Posterior vena cava (tissue), 2 donors: Measurements from ENCODE around the gene AGGF1. TPM values are rescaled to one million over a fixed set of nuclear protein-coding genes. Genes with fewer than 3 reads are reported as not detected.
"Not testable (repeated sequence)": the region's sequence is repeated elsewhere in the genome, so short reads cannot be mapped to it uniquely, and the experiment has no call there.

Source experiments
- DNase-seq: peaks from one replicate; pipeline ENCODE4 v3.0.0-alpha.2; 2020; ENCODE audit warnings: low spot score
- intact Hi-C, 2 donors: fragments of 100-400 bp; cut with DNase I; formaldehyde crosslinking; loops; one replicate each; pipeline versions ENCODE4 v1.14.1 to v1.14.2; 2022 to 2023
- total RNA-seq, 2 donors: library from RNA; stranded (reverse); fragmentation: NEBNext Ultra II Directional; extraction: Animal tissue kit (Norgen Biotek cat#: 25700); gene quantifications; one replicate each; pipeline ENCODE4 v1.2.1, GENCODE V29; 2021
- donor health status: DM: yes; HTN: yes; CAD: no.
- donor health status: DM: yes; HTN: yes; CAD: no.

The AGGF1 gene
- total RNA-seq, 2 donors from 2014 or later = 16.0 to 17.6 TPM

DNA sequence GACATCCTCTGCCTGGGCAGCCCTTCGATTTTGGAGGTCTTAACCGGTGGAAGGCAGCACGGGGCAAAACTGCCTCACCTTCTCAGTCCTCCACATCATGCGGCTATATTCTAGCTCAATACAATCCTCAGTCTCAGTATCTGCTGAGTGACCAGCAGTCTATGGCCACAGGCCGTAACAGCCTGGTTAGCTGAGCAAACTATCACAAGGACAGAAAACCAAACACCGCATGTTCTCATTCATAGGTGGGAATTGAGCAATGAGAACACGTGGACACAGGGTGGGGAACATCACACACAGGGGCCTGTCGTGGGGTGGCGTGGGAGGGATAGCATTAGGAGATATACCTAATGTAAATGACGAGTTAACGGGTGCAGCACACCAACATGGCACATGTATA is 50.3 kb downstream of the AGGF1 start:
- intact Hi-C loops = loop anchor here in 1 of 2 donors (10.0 kb wide), 1 partner anchor 414 kb away; the partner anchor contains the start of gene WDR41
- DNase-seq = peak; percentile 34

DNA sequence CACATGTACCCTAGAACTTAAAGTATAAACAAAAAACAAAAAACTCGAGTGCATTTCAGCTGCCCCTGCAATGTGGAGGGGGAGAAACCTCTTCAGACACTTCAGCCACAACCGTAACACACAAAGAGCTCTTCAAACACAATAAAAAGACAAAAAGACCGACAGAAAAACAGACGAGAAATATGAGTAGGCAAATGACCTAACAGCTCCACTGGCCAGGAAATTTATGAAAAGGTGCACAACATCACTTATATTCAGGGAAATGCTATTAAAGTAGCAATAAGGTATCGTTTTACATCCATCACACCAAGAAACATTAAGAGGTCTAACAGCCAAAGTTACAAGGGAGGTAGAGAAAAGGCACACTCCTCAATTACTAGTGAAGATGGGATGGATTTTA is 50.7 kb downstream of the AGGF1 start:
- no peak for DNase-seq
- intact Hi-C loops = loop anchor here in 1 of 2 donors (10.0 kb wide), 1 partner anchor 414 kb away; the partner anchor contains the start of gene WDR41

DNA sequence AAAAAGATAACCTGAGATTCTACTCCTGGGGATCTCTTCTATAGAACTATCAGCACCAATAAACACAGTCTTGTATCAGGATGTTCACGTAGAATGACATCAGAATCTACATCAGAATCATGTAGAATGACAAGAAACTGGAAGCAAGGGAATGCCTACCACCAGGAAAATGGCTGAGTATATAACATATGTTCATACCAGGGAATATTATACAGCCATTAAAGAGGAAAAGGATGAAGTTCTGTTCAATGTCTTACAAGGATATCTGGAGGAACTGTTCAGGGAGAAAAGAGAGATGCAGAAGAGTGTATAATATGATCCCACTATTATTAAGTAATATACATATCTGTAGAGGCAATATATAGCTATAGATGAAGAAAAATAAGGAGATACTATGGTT is 52.1 kb downstream of the AGGF1 start:
- DNase-seq = no peak
- intact Hi-C loops = loop anchor here in 1 of 2 donors (10.0 kb wide), 1 partner anchor 413 kb away; the partner anchor contains the start of gene WDR41

DNA sequence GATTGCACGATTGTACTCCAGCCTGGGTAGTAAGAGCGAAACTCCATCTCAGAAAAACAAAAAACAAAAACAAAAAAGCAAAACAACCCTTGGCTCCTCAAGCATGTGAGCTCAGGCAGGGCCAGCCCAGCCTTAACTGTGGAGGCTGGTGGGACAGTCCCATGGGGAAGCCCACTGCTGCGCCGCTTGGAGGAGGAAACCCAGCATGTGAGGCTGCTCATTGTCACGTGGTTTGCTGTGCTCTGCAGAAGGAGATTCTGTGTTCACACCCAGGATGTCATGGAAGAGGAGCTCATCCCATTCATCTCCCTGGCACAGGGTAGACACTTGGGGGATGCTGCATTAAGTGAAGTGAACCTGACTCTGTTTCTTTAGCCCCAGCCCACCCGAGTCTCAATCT is 52.9 kb downstream of the AGGF1 start:
- DNase-seq = peak; percentile 52
- intact Hi-C loops = loop anchor here in 1 of 2 donors (10.0 kb wide), 1 partner anchor 412 kb away; the partner anchor contains the start of gene WDR41

DNA sequence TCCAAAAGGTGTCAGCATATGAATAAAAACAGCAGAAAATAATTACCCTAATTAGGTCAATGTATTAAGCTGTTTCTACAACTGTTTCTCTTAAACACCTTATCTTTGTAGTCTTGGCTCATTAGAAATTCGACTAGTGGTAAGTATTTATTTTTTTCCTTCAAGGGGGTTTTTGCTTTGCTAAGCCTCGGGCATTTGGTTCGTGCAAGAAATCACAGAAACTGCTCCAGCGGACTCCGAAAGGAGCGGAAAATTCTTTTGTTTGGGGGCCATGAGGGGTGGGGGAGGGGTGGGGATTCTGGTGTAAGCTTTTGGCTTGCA is 56.1 kb downstream of the AGGF1 start:
- intact Hi-C loops = loop anchor here in 1 of 2 donors (10.0 kb wide), 1 partner anchor 408 kb away; the partner anchor contains the start of gene WDR41
- no peak for DNase-seq

DNA sequence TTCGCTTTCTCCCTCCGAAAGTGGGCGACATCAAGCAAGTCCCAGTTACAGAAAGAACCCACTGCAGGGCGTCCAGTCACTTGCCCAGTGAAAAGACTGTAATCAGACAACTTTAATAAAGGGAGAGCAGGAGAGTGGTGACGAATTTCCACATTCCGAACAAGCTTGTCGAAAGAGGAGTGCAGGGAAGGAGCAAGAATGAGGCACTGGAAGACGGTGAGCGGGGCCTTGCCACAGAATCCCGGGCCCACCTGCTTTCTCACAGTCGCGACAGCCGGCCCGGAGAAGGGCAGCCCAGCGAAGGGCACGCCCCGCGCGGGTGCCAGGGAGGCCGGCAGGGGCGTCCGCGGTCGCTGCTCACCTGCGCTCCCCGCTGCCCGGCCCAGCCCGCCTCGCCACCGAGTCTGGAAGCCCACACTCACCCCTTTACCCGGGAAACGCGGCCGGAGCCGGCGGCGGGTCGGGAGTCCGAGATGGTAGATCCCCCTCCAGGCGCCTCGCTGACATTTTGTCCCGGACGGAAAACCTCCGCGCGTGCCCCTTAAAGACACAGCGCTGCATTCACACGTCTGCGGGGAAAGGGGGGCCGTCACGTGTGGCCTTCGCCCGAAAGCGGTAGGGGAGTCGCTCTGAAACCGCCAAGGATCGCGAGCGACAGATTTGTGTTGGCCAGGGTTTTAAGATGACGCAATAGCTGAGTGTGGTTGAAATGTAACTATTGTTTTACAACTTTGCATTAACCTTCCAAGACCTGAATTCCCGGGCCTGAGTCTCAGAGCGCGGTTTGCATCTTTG is 56.7 kb downstream of the AGGF1 start, which contains the start of gene ZBED3:
Gene ZBED3, minus strand, starts transcription at position 597 of the 795 bp plus-strand sequence. CDS start 9,407 bp downstream, outside the sequence.
- DNase-seq = peak; percentile 89
- intact Hi-C loops = loop anchor here in 1 of 2 donors (10.0 kb wide), 1 partner anchor 408 kb away; the partner anchor contains the start of gene WDR41

DNA sequence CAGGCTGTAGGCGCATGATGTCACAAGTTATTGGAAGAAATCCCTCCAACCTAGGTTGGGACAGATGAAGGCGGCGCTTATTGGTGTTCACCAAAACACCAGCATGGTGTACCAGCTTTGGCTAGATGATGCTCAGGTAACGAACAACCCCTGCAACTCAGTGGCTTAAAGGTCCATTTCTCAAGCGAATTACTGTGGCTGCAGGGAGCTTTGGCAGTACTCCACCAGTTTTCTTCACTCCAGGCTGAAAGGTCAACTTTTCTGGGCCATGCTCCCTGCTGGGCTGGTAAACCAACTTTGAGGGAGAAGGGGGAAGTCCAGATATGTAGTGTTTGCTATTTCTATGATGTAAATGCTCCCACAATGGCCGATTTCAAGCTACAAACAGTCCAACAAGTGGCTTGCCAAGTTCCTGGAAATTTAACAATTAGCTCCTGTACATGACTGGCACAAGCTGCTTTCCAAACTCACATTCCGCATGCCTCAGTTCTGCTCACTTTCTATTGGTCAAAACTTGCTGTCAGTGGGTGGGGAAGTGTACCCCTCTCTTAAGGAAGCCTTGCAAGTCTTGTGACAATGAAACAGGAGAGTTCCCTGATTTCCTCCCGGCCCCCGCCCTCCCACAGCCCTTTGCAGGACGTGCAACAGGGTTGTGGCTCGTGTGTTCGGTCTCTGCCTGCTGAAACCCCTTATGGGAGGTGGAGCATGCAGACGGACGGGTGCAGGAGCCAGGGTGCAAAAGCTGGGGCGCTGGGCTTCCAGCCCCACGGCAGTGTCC is 57.5 kb downstream of the AGGF1 start:
- intact Hi-C loops = loop anchor here in 1 of 2 donors (10.0 kb wide), 1 partner anchor 407 kb away; the partner anchor contains the start of gene WDR41
- DNase-seq = no peak

DNA sequence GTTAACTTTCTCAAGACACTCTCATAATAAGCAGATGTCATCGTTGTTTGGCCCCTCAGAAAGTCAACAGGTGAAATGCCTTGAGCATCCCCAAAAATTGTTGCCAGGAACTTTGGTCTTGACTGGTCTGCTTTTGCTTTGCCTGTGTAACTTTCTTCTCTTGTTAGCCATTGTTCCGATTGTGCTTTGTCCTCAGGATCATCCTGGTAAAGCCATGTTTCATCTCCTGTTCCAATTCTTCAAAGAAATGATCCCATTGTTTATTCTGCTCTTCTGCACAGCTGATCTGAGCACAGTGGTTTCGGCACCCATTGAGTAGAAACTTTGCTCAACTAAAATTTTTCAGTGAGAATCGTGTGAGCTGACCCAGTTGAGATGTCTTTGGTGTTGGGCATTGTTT is 65.0 kb downstream of the AGGF1 start:
- intact Hi-C loops = no loop called here
- no peak for DNase-seq

DNA sequence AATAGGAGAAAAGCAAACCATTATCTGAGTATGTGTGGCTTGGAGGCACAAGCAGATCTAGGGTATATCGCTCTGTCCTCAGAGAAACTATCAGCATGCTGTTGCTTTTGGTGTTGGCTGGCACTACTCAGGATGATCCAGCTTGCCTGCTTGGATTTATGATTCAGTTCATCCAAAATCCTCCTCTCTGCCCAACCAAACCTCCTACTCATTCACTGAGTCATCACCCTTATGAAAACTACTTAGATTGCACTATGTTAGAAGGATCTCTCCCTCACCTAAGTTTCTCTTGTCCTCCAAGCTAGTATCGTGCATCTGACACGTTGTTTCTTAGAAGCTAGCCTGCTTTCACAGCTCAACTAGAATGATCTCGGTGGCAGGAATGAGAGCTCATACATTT is 71.1 kb downstream of the AGGF1 start:
- no peak for DNase-seq
- intact Hi-C loops = no loop called here

DNA sequence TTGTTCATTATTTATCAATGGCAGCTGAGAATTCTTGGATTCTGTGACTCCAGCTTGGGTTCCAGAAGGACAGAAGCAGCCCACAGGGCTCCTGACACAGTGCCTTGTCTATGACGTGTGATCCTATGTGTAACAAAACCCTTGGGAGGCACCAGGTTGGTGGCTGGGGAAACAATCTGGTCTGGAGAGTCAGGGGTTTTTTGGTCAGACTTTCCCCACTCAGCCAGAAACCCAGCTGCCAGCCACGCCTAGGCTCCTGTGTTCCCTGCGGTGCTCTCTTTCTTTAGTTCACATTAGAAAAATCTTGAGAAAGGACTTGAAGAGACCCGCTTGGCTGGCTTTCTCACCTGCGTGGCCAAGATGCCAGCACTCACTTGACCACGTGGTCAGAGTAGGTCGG is 72.3 kb downstream of the AGGF1 start:
- DNase-seq = no peak
- intact Hi-C loops = no loop called here

DNA sequence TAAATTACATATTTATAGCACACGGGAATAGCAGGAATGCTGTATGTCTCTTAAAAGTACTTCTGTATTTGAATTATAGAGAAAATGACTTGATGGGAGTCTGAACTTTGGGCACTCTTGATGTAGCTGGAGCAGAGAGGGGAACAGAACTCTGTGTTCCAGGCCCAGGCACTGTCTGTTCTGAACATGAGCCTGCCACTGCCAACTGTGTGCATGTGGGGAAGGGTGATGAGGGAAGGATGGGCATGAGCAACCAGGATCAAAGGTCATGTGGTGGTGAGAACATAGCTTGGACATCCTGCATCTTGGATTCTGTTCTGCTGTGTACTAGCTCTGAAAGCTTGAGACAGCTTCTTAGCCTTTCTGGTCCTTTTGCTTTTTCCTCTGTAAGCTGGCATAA is 73.3 kb downstream of the AGGF1 start:
- DNase-seq = no peak
- intact Hi-C loops = no loop called here

DNA sequence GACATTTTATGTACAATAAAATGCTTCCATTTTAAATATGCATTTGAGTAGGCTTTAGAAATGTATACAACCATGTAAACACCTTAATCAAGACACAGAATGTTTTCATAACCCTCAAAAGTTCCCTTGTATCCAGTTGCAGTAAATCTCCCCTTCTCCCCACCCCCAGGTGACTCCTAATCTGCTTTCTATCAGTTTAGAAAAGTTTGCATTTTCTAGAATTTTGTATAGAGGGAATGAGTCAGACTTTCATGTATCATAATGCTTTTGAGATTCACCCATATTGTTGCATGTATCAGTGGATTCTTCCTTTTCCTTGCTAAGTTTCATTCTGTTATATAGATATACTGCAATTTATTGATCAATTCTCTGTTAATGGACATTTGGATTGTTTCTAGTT is 74.6 kb downstream of the AGGF1 start:
- intact Hi-C loops = loop anchor here in 1 of 2 donors (1.0 kb wide), 1 partner anchor 12 kb away; no protein-coding TSS in a partner anchor

DNA sequence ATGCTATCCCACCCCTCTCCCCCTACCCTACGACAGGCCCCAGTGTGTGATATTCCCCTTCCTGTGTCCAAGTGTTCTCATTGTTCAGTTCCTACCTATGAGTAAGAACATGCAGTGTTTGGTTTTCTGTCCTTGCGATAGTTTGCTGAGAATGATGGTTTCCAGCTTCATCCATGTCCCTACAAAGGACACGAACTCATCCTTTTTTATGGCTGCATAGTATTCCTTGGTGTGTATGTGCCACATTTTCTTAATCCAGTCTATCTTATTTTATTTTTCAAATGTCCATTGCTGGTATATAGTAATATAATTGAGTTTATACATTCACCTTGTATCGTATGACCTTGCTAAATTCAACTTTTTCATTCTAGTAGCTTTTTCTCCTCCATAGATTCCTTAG is 76.8 kb downstream of the AGGF1 start:
- intact Hi-C loops, DNase-seq: not testable (repeated sequence)

More for the DNA sequence above, 74.6 kb downstream of the AGGF1 start:
- no peak for DNase-seq

Other genes with a start within 250 kb of the AGGF1 start
- gene F2RL1, start 211.4 kb upstream of the AGGF1 start, total RNA-seq = 1 to 10 TPM; 1.1 to 1.4 TPM
- under 1 TPM; 0.79 to 0.81 TPM for gene S100Z, start 180.4 kb upstream of the AGGF1 start, total RNA-seq
- gene CRHBP, start 77.4 kb upstream of the AGGF1 start, total RNA-seq = under 1 TPM; 0.62 to 0.83 TPM
- 1 to 10 TPM; 7.8 to 9.7 TPM for gene ZBED3, start 56.9 kb downstream of the AGGF1 start, total RNA-seq
- gene PDE8B, start 180.3 kb downstream of the AGGF1 start, total RNA-seq = 10 to 100 TPM in 1 of 2 donors, 1 to 10 TPM in 1; 7.7 to 15.1 TPM